GM12801 (cell line): ENCODE data around the gene FAM81B.

Experiments used
- TF ChIP-seq, protein P1 (sequence below): IDR thresholded peaks from one replicate; pipeline ENCODE4 v1.5.1; 2011; ENCODE audit warnings: control low read depth; ENCODE audit not compliant: insufficient read length; ENCODE audit errors: extremely low read depth

FAM81B gene, protein sequence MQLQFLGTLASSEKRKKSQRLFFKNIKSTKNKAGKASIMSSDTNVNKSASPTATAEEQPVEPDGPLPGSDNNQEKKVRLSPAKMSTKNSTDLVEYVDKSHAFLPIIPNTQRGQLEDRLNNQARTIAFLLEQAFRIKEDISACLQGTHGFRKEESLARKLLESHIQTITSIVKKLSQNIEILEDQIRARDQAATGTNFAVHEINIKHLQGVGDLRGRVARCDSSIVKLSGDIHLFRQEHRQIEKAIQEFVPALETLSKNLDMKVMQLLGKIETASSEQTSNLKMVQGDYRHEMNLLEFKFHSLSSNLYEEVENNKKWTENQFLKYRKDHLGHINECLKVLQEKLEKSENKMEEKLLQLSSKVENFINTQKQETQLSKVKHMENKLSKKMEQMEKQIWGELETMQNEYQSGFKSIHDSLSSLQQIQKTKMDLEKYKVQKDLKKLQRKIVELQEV

DNA sequence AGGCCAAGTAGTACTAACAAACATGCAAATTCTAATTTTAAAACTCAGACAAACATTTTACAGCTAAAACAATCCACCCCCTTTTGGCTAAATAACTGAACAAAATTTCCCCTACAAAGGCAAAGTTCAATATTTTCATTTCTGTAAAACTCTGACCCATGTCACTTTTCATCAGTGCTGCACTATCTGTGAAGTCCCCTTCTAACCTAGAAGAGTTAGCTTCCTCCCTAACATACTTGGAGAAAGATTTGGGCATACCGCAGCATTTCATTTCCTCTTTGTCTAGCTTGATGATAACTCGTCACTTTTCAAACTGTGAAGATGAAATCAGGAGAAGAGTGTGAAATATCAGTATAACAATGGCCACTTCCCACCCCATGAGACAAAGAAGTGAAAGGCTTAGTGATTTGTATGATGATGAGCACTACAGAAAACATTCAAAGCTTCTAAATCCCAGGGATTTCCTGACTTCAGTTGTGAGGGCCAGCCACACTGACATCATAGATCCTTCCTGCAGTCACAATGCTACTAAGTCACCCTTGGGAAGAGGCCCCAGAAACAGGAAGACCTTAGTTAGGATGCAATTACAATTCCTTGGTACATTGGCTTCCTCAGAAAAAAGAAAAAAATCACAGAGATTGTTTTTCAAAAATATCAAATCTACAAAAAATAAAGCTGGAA, at the start of gene FAM81B:
TSS of gene FAM81B (plus strand) at position 555 of the 681 bp plus-strand sequence. CDS start at position 579, 24 bp downstream.
- TF ChIP-seq, protein P1, sequence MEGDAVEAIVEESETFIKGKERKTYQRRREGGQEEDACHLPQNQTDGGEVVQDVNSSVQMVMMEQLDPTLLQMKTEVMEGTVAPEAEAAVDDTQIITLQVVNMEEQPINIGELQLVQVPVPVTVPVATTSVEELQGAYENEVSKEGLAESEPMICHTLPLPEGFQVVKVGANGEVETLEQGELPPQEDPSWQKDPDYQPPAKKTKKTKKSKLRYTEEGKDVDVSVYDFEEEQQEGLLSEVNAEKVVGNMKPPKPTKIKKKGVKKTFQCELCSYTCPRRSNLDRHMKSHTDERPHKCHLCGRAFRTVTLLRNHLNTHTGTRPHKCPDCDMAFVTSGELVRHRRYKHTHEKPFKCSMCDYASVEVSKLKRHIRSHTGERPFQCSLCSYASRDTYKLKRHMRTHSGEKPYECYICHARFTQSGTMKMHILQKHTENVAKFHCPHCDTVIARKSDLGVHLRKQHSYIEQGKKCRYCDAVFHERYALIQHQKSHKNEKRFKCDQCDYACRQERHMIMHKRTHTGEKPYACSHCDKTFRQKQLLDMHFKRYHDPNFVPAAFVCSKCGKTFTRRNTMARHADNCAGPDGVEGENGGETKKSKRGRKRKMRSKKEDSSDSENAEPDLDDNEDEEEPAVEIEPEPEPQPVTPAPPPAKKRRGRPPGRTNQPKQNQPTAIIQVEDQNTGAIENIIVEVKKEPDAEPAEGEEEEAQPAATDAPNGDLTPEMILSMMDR: no peak

DNA sequence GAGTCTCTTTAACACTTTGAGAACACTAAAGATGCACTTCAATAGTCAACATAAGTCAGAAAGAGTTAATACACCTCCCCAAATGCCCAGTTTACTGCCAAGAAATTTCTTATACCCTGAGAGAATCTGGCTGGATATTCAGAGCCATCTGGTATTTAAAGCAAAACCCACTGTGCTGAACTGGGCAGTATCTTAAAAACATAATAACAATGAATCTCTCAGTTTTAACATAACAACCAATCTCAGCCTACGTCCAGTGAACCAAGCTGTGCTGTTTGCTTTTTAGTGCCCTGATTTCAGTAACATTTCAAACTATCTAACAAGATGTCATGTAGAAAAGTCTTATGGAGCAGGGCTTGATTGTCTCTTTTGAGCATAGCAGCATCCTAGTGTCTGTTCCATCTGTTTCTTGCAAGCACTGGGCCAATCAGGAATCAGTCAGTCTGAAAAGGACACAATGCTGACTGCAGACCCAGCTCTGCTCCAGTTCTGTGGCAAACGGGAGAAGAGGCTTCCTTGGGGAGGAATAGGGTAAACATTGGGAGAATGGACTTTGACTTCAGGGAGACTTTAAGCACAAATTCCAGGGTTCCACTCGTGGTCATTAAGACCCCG, 43.6 kb upstream of the FAM81B start:
- TF ChIP-seq, protein P1: no peak

DNA sequence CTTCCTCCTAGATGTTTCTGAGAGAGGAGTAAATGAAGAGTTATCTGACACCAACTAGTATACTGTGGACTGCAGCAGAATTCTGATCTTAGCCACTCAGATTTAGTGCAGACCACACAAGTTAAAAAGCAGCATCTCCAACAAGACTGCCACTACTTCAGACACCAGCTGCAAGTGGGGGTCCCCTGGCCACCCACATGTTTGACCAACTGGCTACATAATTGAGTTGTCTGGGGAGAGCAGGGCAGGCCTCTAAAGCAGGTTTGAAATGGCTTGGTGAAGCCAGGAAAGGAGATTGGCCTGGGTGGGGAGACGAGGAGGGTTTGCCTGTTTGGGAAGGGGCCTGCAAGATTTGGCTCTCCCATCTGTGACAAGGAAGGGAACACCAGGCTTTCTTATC, 40.5 kb upstream of the FAM81B start:
- TF ChIP-seq, protein P1: no peak

DNA sequence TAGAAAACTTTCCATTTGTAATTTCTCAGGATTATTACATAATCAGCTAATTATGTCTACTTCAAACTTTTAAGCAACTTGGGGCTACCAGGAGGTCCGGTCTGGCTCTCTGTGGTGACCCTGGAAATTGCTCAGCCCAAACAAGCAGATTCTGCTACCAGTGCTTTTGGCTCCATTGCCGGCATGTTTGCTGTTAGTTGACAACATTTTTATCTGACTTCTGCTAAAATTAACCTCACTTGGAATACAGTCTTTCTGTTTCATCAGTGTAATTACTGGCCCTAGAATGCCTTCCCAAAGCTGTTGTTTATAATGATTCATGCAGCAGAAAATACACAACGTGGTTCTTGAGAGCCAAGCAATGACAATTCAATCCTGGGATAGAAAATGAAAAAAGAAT, 38.5 kb upstream of the FAM81B start:
- TF ChIP-seq, protein P1: no peak

DNA sequence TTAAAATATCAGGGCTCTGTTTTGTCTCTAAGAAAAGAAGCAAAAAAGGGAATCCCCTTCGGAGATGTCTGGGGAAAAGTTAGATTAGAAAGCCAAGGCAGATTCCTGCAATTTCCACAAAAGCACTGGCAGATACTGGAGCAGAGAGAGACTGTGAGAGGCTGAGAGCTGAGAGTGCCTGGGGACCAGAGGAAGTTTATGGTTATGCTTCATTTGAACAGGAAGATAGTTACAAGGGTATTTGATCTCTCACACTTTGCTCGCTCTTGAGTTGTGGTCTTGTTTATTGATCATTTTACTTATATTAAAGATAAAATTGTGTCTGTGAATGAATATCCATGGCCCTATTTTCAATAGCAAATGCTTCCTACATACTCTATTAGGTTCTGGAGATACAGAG, 32.8 kb upstream of the FAM81B start:
- TF ChIP-seq, protein P1: no peak

DNA sequence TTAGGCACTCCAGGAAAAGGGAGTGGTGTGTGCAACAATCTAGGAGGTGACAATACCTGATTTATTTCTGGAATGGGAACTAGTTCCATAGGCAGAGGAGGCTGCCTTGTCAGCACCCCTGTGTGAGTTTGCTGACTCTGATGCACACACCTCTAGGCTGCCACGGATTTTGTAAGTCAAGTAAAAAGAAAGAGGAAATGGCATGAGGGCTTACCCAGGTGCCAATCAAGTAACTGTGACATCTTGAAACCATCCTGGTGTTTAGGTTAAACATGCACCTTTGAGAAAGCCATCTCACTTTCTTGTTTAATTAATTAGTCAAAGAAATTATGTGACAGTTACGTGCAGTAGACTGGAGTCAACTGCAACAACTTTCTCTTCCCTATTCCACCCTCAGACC, 32.3 kb upstream of the FAM81B start:
- TF ChIP-seq, protein P1: no peak
